GM18520 (cell line): ENCODE data around the gene PARP15.
A peak's percentile ranks its signal among the peaks of the same experiment; 100 is the strongest.
"Not testable (repeated sequence)": the region's sequence is repeated elsewhere in the genome, so short reads cannot be mapped to it uniquely, and the experiment has no call there.

Experiments used
- ATAC-seq: cut with Tn5 transposase; IDR thresholded peaks from one replicate; pipeline ENCODE4 v1.9.1; 2021; ENCODE audit not compliant: unreplicated experiment

PARP15 gene

GRCh38 chr3:122615303-122615702 is 37.9 kb downstream of the PARP15 start:
- no peak for ATAC-seq

DNA sequence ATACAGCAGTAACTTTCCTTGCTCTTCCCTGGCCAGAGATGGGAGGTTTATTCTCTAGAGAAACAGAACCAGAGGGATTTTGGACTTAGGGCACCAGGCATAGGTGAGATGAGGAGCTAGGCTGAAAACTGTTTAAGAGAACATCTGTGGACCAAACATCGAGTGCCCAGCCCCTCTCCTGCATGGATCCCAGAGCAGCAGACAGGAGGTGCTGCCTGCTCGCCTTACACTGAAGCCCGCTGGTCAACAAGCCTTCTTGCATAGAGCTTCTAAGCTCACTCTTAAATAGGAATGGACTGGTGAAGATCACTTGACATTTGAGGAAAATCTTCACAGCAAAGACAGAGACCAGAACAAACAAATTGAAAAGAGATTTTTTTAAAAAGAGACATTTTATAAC is 41.2 kb downstream of the PARP15 start:
- ATAC-seq: no peak

GRCh38 chr3:122619040-122619439 is 41.6 kb downstream of the PARP15 start:
- no peak for ATAC-seq

DNA sequence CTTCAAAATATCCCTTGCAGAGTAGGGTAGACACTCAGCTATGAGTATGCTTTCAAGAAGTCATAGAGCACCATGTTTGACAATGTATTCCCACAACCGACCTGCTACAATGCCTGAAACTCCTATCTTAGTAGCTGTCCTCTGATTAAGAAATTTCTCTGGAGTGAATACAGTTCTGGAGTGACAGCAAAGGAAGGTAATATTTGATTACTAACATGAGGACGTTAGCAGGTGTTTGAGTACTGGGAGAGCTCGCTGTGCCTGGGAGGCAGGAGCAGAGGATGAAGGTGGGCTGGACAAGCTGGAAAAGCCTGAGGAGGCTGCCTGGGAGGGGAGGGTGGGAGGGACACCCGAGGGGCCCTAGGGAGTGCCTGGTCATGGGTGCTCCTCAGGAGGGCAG is 42.9 kb downstream of the PARP15 start:
- no peak for ATAC-seq

DNA sequence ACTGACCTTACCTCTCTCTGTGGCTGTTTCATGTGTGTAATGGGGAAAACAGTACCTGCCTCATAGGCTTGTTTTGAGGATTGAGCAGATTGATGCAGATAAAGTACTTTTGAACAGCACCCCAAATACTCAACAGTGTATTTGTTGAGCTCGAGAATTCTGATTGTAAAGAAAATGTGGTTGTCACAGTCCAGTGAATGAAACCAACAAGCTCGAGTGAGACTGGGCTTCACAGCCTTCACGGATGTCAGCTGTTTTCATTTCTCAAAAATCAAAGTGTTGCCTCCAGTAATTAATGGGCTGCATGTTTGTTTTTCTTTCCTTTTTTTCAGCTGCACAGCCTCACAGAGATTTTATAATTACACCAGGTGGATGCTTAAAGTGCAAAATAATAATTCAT is 43.7 kb downstream of the PARP15 start:
- ATAC-seq: no peak

DNA sequence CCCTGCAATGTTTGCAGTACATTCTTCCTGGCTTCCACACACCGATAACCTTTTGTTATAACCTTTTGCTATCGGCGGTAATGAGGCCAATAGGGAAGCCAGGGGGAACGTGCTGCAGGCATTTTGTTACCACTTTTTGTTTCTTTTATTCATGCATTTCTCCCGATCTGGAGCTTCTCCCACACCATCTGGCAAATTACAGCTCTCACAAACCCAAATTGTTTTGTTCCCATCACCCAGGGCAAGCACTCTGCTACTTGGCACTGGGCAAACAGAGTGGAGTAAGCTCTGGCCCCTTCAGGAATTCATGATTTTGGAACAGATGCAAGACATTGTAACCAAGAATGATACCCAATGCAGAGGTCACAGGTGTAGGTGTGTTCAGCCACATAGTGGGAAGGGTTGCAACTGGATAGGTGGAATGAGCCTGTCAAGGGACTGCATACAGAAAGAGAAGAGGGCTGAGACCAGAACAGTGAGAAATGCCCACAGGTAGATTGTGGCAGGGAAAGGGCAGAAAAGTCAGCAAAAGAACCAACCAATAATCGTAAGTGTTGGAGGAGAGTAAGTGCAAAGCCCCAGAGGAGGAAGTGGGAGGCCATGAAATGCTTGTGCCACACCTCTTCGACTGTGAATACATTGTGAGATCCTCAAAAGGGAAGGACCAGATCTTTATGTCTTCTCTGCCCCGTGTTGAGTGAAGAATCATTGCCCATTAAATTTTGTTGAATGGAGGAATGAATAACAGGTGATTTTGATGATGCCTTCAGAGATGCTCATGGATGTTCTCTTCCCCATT is 45.8 kb downstream of the PARP15 start:
- no peak for ATAC-seq

GRCh38 chr3:122626515-122627180 is 49.2 kb downstream of the PARP15 start:
- no peak for ATAC-seq

DNA sequence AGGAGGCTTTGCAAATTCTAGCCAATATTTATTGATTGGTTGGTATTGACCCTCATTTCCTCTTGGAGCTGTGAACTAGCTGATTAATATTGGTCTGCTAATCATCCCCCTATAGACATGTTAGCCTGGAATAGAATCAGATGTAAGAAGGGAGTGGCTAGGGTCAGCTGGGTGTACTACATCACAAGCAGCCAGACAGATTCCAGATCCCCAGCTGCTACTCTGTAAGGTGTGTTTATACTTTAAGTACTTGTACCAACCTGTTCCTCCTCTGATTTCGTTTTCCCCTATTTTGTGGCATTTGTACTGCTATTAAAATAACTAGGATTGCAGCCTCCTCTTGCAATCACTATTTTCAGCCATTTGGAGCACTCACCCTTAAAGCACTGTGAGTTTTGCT is 49.9 kb downstream of the PARP15 start:
- no peak for ATAC-seq

DNA sequence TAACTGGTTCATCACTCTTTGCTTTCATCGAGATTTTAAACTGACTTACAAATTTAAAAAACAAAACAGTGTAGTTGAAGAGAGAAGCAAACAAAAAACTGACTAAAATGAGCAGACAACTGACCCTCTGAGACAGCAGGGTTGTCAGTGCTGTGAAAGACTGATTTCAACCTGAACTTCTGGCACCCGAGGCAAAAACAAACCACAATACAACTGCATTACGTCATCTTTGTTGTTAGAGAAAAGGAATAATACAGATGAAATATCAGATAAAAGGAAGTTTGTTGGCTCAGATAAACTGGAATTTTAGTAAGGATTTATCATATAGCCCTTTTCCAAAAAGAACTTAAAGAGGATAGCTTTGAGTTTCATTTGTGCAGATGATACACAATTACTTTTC is 51.1 kb downstream of the PARP15 start:
- no peak for ATAC-seq

GRCh38 chr3:122629763-122630162 is 52.3 kb downstream of the PARP15 start:
- no peak for ATAC-seq

GRCh38 chr3:122635789-122636188 is 58.3 kb downstream of the PARP15 start:
- ATAC-seq: no peak

DNA sequence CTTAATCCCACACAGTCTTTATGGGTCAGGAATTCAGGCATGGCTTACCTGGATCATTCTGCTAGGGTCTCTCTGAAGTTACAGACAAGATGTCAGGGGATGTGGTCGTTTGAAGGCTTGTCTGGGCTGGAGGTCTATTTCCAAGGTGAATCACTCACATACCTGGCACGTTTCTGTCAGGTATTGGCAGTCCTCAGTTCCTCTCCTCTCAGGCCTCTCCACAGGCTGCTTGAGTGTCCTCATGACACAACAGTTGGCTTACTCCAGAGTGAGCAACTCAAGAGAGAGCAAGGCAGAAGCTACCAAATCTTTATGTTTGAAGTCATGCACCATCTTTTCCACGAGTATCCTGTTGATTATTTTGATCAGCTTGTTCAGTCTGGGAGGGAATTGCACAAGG is 59.2 kb downstream of the PARP15 start:
- no peak for ATAC-seq

DNA sequence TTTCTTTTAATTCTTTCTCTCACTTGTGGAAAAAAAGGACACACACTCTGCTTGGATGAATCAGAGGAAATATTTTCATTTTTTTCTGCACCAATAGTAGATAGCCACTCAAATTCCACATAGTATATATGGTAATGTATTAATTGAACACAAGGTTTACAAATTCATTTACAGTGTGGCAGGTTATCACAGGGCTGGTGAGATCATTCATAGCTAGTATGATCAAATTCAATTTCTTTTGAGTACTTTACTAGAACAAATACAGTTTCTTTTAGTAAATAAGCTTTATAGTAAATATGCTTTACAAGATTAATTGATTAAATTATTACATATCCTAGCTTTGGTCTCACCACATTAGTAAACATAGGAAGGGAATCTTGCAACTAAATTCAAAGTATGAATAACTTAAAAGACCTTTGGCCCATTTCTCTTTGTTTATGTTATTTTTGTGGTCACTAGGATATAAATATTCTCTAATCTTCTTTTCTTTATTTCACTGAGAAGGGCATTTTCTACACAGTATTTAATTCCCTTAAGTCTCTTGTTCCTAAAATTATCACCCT is 63.1 kb downstream of the PARP15 start:
- ATAC-seq: no peak

- ATAC-seq: peak; percentile 70
Measured at GRCh38 chr3:122642935-122643334, 65.5 kb downstream of the PARP15 start.

- ATAC-seq: peak; percentile 47
Measured at GRCh38 chr3:122646146-122646988, 68.9 kb downstream of the PARP15 start.

DNA sequence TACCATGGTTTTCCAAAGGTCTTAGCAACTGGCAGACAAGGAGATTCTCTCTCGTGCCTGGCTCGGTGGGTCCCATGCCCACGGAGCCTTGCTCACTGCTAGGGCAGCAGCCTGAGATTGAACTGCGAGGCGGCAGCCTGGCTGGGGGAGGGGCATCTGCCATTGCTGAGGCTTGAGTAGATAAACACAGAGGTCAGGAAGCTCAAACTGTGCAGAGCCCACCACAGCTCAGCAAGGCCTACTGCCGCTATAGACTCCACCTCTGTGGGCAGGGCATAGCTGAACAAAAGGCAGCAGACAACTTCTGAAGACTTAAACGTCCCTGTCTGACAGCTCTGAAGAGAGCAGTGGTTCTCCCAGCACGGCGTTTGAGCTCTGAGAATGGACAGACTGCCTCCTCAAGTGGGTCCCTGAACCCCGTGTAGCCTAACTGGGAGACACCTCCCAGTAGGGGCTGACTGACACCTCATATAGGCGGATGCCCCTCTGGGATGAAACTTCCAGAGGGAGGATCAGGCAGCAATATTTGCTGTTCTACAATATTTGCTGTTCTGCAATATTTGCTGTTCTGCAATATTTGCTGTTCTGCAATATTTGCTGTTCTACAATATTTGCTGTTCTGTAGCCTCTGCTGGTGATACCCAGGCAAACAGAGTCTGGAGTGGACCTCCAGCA is 73.9 kb downstream of the PARP15 start:
- ATAC-seq: not testable (repeated sequence)

- ATAC-seq: not testable (repeated sequence)
Measured at GRCh38 chr3:122651962-122652361, 74.5 kb downstream of the PARP15 start.

DNA sequence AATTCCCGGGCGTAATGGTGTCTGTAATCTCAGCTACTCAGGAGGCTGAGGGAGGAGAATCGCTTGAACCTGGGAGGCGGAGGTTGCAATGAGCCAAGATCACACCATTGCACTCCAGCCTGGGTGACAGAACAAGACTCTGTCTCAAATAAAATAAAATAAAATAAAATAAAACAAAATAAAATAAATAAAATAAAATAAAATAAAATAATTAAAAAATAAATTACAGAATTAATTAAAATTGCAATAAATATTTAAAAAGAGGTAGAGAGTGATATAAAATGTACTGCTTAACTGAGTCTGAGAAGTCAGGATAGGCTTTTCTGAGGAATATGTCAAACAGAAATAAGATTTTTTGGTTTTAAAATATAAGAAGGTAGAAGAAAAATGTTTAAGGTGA is 80.9 kb downstream of the PARP15 start:
- ATAC-seq: not testable (repeated sequence)

GRCh38 chr3:122660297-122660974 is 83.0 kb downstream of the PARP15 start:
- no peak for ATAC-seq

DNA sequence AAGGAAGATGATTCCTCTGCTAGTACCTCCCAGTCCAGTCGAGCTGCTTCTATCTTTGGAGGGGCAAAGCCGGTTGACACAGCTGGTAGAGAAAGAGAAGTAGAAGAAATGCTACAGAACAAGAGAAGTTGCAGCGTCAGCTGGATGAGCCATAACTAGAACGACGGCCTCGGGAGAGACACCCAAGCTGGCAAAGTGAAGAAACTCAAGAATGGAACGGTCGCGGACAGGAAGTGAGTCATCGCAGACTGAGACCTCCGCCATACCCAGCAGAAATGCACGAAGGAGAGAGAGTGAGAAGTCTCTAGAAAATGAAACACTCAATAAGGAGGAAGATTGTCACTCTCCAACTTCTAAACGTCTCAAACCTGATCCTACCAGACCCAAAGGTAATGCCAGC is 84.2 kb downstream of the PARP15 start:
- ATAC-seq: no peak
